ELF-1 (cell line): ENCODE data around the gene TSHZ2.
"Not testable (repeated sequence)": the region's sequence is repeated elsewhere in the genome, so short reads cannot be mapped to it uniquely, and the experiment has no call there.

ENCODE experiments used
- DNase-seq: peaks from one replicate; pipeline ENCODE4 v3.0.0-alpha.2; 2016; ENCODE audit warnings: low read depth, low spot score

Gene TSHZ2

DNA sequence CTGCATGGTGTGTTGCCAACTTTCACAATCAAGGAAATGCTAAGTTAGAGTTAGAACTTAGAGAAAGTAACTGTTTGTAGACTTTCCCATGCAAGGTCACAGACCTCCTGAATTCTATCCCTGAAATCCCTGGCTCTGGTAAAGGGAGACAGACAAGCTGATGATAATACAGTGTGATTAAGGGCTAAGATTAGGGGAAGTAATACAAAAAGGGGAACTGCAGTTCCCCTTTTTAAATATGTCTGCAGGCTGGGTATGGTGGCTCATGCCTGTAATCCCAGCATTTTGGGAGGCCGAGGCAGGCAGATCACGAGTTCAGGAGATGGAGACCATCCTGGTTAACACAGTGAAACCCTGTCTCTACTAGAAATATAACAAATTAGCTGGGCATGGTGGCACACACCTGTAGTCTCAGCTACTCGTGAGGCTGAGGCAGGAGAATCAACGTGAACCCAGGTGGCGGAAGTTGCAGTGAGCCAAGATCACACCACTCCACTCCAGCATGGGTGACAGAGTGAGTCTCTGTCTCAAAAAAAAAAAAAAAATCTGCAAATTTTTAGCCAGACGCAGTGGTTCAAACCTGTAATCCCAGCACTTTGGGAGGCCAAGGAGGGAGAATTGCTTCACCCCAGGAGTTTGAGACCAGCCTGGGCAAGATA lies 560.6 kb downstream of the TSHZ2 start:
- not testable (repeated sequence) for DNase-seq

DNA sequence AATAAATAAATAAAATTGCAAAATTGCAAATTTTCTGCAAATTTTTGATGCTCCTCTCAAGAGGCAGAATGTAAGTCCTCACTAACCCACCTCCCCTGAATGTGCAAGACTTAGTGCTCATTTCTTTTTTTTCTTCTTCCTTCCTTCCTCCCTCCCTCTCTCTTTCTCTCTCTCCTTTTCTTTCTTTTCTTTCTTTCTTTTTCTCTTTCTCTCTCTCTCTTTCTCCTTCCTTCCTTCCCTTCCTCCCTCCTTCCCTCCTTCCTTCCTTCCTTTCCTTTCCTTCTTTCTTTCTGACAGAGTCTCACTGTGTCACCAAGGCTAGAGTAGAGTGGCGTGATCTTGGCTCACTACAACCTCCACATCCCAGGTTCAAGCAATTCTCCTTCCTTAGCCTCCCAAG lies 561.3 kb downstream of the TSHZ2 start:
- no peak for DNase-seq

GRCh38 chr20:53534037-53534436 lies 561.9 kb downstream of the TSHZ2 start:
- DNase-seq, result no peak

- DNase-seq, result no peak
Measured at GRCh38 chr20:53535878-53536277, 563.7 kb downstream of the TSHZ2 start.

DNA sequence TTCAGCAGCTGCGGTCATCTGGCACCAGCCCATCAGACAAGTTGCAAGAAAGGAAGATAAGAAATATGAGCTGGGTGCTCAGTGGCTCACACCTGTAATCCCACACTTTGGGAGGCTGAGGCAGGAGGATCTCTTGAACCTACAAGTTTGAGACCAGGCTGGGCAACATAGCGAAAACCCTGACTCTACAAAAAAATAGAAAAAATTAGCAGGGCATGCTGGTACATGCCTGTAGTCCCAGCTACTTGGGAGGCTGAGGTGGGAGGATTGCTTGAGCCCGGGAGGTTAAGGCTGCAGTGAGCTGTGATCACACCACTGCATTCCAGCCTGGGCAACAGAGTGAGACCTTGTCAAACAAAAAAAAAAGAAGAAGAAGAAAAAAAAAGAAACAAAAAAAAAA lies 564.2 kb downstream of the TSHZ2 start:
- DNase-seq, result not testable (repeated sequence)

DNA sequence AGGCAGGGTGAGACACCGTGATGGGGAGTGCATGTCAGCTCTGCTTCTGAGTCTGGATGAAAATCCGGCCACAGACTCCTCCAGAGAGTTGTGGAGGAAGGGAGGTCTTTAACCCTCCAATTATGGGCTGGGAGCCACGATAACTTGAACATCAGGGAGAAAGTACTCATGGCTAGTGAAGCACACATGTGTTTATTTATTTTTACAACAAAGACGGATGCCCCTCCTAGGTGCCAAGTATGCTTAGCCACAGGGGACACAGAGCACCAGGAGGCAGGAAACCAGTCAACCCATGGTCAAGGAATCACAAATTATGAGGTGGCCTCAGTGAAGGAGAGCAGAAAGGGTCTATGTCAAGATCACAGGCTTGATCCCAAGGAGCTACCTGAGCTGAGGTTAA lies 567.4 kb downstream of the TSHZ2 start:
- no peak for DNase-seq
